ENCODE data around the gene CDADC1. TPM values are rescaled to one million over a fixed set of nuclear protein-coding genes. Genes with fewer than 3 reads are reported as not detected.
A peak's percentile ranks its signal among the peaks of the same experiment; 100 is the strongest.

Gene CDADC1
- polyA plus RNA-seq (2012; rRNA removed): 3.2 and 3.5 TPM in 2 replicates
- 4.2 and 4.8 TPM in 2 replicates for polyA plus RNA-seq (2012; cell fraction: cytosol; rRNA removed)
- 2.8 and 3.3 TPM in 2 replicates for polyA plus RNA-seq (2012; cell fraction: nucleus; rRNA removed)

GRCh38 chr13:49247643-49248621 is at the start of gene CDADC1:
Gene CDADC1, plus strand, starts transcription at chr13:49247925. Its CDS starts 113 bp downstream, at chr13:49248038.
- H3K4me3 ChIP-seq (ENCODE audit: low read depth in 2 of 2, low read length in 1 of 2): peak within 1 kb of the TSS; percentile 71 to 75
- no peaks in the 10 kb centered on the region for H3K27me3 ChIP-seq (ENCODE audit: insufficient read depth)
- peak within 1 kb of the TSS; percentile 67 to 71 for H3K27ac ChIP-seq (ENCODE audit: low read depth in 2 of 2, low read length in 1 of 2)
- peak within 1 kb of the TSS; percentile 98 for H2AFZ ChIP-seq (ENCODE audit: low read depth)
- H3K4me2 ChIP-seq: peak within 1 kb of the TSS; percentile 88
- no peaks in the 10 kb centered on the region for H3K9me2 ChIP-seq
- H3K79me2 ChIP-seq (ENCODE audit: insufficient read depth): peaks cover 16% of the 10 kb centered on the region; the same call in 1 of the 2 replicates
- under 1% methylated on average over 47 of the region's 56 CpGs for WGBS (ENCODE audit: low lambda C conversion rate)
- no peaks in the 10 kb centered on the region for H3K9me3 ChIP-seq
- peak; percentile 88 for DNase-seq
- POLR2A ChIA-PET: interaction anchor here (1.7 kb wide), 1 partner anchor 196 kb away, joined by 14 read pairs; the partner anchor contains the start of genes CAB39L and SETDB2
- H3K4me1 ChIP-seq (ENCODE audit: control insufficient read depth in 1 of 2, insufficient read depth in 2 of 2, low read depth in 1 of 2, low read length in 1 of 2): peaks cover 0 to 4% of the 10 kb centered on the region in 2 experiments; a peak in 2 of 4 replicates
- peaks cover 12 to 18% of the 10 kb centered on the region in 2 experiments for H3K36me3 ChIP-seq (replicated peaks in 1 of 2; ENCODE audit: control insufficient read depth in 1 of 2, insufficient read depth in 2 of 2, low read length in 1 of 2)
- H3F3A ChIP-seq (replicated peaks; ENCODE audit: insufficient read depth): peaks cover 8% of the 10 kb centered on the region
- CTCF ChIA-PET: interaction anchor here (0.8 to 2.8 kb wide), 6 partner anchors 10 to 359 kb away, joined by 3 to 18 read pairs (median 4); no protein-coding TSS in a partner anchor
- H3K9ac ChIP-seq: peak within 1 kb of the TSS; percentile 83
- TF ChIP-seq MAX (IDR thresholded peaks at IDR 0.05; ENCODE audit: low read depth) (peak; percentile 52; the same call in 1 of the 2 replicates), RFX5 (IDR thresholded peaks at IDR 0.05; ENCODE audit: low read length) (0 out of 2 replicates have a peak, but pooled peaks have one; percentile 26), FOXM1 (IDR thresholded peaks at IDR 0.05; ENCODE audit: low read depth) (no peak), POLR2AphosphoS5 (IDR thresholded peaks at IDR 0.05; ENCODE audit: low read depth, low read length) (peak; percentile 78), TAF1 (IDR thresholded peaks at IDR 0.05; ENCODE audit: borderline replicate concordance, low read depth, low read length) (peak; percentile 76), IRF3 (IDR thresholded peaks at IDR 0.05; ENCODE audit: low read depth, low read length) (no peak), RCOR1 (IDR thresholded peaks at IDR 0.05; ENCODE audit: low read length) (no peak), PBX3 (IDR thresholded peaks at IDR 0.05) (no peak), SIN3A (IDR thresholded peaks at IDR 0.05; ENCODE audit: borderline replicate concordance, low read depth, low read length) (peak; percentile 49; the same call in 1 of the 2 replicates), NRF1 (IDR thresholded peaks at IDR 0.05; ENCODE audit: low read depth, low read length) (no peak), EZH2phosphoT487 (IDR thresholded peaks at IDR 0.05; ENCODE audit: borderline replicate concordance, low read depth) (no peak), GATA2 (CRISPR knock-in tag; IDR thresholded peaks at IDR 0.05) (no peak), MXI1 (IDR thresholded peaks at IDR 0.05; ENCODE audit: low read depth, low read length) (peak; percentile 90), CHD2 (IDR thresholded peaks at IDR 0.05; ENCODE audit: low read length, partially characterized antibody) (peak; percentile 48)
- H4K20me1 ChIP-seq (ENCODE audit: insufficient read depth): no peaks in the 10 kb centered on the region

All from SK-N-SH (cell line).